Activated gamma-delta T cell treated with Interleukin-2 at 50 U/mL for 16 hours (primary cell): ENCODE data around the gene CD180.

ENCODE experiments used
- DNase-seq: peaks from one replicate; pipeline ENCODE4 v3.0.0-alpha.2; 2020

Gene CD180

GRCh38 chr5:67196537-67197059, at the start of gene CD180:
TSS of gene CD180 (minus strand) at chr5:67196799. CDS start at chr5:67196641, 158 bp downstream.
- no peak for DNase-seq

DNA sequence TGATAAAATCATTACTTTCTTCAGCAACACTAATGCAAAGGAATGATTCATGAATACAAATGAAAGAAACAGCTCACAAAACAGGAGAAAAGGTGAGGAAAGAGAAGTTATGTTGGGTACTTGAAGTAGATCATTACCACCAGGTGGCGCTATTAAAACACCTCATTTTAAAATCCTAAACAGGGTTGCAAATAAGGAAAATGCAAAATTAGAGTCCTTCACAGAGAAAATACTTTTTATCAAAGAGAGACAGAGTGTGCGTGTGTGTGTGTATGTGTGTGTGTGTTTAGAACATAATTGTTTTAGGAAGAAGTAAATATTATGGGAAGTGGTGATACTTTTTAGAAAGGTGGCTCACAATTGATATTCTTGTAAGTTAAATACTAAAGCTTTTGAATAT, 49.5 kb upstream of the CD180 start:
- peak; percentile 15 for DNase-seq

DNA sequence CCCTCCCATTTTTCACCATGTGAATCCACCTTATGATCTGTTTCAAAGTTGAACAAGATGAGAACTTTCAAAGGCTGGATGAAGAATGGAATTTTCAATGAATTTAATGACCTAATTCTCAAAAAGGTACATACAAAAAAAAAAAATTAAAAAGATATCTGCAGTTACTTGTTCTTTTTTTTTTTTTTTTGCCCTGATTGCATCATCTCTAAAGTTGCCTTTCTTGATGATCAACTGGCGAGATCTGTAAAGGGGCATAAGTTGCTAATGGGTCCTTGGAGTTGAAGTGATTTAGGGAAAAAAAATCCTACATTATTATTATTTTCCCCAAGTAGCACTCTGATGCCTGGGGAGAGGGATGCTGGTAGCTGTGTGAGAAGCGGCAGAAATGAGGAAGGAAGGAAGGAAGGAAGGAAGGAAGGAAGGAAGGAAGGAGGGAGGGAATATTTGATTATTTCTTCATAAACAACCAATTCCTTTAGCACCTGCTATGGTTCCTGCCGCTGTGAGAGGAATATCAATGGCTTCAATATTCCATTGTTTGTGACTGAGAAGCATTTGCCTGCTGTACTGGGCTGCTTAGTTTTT, 48.8 kb upstream of the CD180 start:
- no peak for DNase-seq

DNA sequence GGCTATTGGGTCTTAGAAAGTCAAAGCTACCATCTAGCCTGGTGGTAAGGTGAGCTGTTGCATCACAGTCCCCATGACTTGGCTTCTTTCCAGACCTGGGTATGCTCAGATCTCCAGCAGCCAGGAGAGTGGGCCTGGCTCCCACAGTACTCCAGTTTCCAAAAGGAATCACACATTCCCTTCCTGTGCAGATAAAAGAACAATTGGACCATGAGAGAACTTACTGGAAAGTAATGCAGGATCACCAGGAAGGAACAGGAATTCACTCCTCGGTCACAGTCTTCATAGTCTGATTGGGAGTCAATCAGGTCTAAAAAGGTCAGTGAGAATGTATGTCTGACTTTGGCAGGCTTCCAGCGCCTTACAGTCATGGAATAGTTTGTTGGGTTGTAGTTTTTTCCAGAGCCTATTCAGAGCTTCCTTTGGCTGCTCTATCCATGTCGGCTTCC, 47.8 kb upstream of the CD180 start:
- no peak for DNase-seq

GRCh38 chr5:67243944-67244343, 47.3 kb upstream of the CD180 start:
- DNase-seq, result no peak

DNA sequence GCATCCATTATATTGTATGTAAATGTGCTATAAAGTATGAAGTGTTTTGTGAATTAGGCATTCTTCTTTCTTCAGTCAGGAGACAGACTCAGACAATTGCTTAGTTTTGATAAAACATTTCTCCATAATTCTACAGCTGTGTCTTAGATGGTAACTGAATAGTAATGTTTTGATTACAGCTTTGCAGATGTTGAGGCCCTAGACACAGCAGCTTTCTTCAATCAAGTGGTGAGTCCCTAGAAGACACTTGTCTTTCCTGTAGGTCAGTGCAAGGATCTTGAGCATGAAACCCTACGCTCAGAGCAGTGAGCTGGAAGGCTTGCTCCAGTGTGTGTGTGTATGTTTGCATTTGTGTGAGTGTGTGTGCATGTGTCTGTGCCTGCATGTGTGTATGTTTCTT, 46.8 kb upstream of the CD180 start:
- DNase-seq, result no peak

- DNase-seq, result no peak
These were observed 44.7 kb upstream of the CD180 start for GRCh38 chr5:67241326-67241725.

GRCh38 chr5:67240846-67241245, 44.2 kb upstream of the CD180 start:
- no peak for DNase-seq

- DNase-seq, result no peak
These were observed 43.5 kb upstream of the CD180 start for GRCh38 chr5:67240065-67240464.

DNA sequence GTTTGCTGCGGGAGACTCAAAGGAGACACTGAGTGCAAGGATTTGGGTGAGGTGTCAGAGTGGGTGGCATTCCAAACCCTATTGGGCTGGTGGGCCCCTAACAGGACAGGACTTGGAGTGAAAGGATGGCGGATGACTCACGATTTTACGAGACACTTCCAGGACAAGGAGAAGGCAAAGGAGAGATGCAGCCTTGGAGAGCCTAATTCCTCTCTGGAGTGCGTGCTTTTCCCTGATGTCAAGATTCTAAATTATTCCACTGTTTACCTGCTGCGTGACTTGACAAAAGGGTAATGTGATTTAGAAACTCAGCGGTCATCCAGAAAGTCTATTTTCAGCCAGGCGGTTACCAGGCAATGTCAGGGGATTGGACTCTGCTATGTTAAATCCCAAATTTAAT, 41.6 kb upstream of the CD180 start:
- no peak for DNase-seq

DNA sequence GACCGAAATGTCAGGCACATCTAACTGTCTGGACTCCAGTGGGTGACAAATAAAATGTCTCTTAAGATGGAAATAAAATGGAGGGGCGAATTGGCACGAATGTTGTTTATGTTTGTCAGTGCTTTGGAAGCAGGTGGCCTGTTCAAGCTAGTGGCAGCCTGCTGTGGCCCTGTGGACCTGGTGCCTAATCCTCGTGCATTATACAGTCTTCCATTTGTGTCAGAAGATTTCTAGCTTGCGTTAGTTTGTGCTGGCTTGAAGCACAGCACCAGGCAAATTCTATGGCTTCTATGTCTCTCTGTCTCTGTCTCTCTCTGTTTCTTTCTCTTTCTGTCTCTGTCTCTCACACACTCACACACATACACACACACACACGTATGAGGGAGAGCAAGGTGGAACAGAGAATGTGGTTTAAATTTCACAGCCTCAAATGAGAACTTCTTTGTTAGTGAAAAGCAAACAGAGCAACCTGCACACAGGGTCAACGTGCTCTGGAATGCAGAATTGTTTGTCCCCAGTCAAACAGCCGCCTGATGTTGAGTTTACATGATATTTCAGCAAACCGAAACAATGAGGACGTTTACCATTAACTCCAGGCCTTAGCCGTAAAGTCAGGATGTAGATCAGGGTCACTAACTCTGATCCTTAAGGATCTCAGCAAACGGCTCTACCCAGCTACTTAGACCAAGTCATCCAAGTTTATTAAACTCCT, 39.0 kb upstream of the CD180 start:
- DNase-seq, result no peak

GRCh38 chr5:67234671-67235176, 38.1 kb upstream of the CD180 start:
- no peak for DNase-seq

DNA sequence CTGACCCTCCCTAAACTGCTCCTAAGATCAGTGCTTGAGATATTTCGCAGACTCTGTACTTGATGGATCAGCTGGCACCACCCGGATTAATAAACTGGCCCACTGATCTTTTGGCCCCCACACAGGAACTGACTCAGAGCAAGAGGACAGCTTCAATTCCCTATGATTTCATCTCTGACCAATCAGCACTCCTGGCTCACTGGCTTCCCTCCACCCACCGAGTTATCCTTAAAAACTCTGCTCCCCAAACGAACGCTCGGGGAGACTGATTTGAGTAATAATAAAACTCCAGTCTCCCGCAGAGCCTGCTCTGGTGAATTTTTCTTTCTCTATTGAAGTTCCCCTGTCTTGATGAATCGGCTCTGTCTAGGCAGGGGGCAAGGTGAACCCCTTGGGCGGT, 36.5 kb upstream of the CD180 start:
- no peak for DNase-seq

DNA sequence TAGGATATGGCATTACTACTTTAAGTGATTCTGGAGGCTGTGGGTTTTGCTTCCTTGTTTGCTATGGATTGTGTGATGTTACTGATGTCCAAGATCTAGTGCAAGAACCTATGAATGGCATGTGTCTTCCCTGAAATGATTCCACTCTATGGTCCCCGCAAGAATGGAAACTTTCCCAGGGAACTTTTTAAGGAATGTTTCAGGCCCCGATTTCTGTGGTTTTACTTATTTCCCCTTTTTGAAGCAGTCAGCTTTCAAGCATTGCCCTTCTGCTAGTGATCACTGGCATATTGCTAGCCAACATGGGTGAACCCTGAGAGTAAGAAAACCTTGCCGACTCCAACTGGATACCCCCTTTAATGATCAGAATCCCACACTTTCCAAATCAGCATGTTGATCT, 26.6 kb upstream of the CD180 start:
- no peak for DNase-seq

DNA sequence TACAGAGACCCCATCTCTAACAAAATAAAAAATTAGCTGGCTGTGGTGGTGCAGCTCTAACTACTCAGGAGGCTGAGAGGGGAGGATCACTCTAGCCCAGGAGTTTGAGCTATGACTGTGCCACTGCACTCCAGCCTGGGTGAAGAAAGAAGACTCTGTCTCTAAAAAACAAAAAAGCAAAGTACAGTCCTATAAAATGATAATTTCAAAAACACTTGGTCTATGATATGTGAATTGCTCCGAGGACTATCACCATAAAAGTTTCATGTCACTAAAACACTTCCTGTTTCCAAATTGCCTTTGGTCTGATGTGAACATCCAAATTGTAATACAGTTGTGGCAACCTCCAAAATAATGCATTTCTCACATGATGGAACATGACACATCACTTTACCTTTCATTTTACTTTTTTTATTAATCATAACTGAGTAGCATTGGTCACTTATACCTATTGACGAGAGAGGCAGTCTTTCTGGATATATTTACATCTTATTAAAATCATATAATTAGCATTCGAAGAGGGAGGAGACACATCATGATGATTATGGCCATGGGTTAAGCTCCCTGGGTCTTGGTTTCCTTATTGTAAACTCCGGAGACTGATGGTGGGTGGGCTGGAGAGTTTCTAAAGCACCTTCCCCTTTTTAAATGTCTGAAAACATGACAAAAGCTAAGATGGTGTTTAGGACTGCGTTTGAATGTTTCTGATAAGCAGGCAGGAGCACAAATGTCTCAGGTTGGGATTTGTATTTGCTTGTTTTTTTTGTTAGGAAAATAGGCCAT, 25.8 kb upstream of the CD180 start:
- no peak for DNase-seq

DNA sequence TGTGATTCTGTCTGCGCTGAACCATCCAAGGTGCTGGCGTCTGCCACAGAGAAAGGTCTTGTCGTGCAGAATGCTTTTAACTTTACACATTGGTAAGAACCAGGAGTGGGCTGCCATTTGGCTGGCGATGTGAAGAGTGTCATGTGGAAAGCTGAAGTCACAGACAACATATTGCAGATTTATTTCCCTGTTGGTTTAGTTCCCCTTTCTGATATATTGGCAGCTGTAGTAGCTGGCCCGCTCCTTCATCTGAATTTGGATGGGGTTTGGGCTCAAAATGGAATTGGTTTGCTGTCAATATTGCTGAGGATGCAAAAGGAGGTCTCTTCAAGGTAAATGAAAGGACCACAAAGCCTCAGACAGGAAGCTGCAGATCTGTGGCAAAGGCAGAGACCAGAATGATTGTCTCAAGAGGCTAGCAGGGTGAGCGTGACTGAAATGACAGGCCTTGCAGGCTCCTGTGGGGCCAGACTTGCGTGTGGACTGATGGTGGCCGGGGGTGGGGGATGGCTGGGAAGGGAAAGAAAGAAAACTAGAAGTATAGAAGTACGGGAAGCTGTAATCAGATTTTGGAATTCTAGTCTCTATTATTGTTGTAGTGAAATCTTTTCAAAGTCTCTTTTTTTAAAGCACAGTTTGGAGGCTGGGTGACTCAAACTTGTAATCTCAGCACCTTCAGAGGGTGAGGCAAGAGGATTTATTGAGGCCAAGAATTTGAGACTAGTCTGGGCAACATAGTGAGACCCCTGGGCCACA, 25.1 kb upstream of the CD180 start:
- peak; percentile 41 for DNase-seq

DNA sequence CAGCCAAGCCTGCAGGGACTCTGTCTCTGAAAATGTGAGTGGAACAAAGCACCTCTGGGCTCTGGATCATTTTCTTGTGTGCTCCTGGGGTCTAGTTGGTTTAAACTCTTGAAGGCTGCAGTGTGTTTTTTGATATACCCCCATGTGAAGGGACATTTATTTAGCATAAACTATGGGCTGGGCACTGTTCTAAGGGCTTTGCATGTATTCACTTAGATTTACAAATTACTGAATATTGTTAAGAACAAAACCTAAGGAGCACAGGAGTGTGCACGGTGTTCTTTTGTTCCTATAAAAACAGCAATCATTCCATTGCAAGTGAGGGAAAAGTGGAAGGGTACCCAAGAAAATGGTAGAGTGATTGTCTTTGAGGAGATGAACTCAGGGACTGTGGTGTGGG, 20.0 kb upstream of the CD180 start:
- DNase-seq, result no peak

DNA sequence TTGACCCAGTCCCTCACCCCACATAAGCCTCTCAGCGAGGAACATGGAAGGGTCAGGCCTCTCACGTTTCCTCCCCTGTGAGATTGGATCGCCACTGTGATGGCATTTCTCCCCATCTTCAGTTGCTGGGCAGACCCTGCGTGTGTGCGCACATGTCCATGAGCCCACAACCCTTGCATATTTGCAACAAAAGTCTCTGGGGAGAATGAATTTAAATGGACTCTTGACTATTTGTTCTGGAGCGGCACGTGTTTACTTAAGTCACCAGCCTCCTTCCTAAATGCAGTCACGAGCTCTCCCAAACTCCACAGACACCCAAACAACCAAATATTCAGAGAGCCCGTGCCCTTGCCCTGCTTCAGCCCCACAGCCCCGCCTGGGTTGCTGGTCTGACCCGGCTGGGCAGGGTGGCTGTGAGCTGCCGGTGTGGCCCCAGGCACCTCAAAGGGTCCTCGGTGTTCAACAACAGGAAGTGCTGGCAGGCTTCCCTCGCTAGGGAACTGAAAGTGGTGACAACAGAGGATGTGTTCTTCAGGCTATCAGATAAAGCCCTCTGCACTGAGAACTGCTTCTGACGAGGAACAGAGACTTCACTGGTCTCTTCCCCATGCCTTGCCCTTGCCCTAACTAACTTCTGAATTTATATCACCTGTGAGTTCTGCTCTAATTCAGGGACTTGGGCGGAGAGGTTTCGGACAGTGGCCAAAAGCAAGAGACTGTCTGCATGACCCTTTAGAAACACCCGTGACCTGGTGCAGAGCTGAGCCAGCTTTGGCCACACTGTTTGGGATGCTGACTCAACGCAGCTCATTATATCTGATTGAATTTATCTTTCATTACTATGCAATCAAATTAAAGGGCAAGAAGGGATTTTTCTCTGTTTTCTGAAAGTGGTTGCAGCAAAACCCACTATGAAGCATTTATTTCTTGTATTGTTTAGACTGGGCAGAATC, 19.2 kb upstream of the CD180 start:
- DNase-seq, result peak; percentile 68

- DNase-seq, result no peak
These were observed 18.3 kb upstream of the CD180 start for GRCh38 chr5:67214707-67215447.

GRCh38 chr5:67214036-67214435, 17.4 kb upstream of the CD180 start:
- no peak for DNase-seq

GRCh38 chr5:67211926-67212325, 15.3 kb upstream of the CD180 start:
- no peak for DNase-seq
